GM12878 (cell line): ENCODE measurements around the gene BCKDHA.

Source experiments
- ASH2L ChIP-seq: fragments of 300-600, 200-600 bp; sonication (generic); IDR thresholded peaks from 2 replicates; pipeline ENCODE4 v1.6.1; 2017; ENCODE audit warnings: low read depth, mild to moderate bottlenecking, borderline replicate concordance
- BACH1 ChIP-seq: fragments of 450-650 bp; IDR thresholded peaks from 2 replicates; pipeline ENCODE4 v1.6.1; 2017; ENCODE audit warnings: mild to moderate bottlenecking, borderline replicate concordance
- EZH2 ChIP-seq: IDR thresholded peaks from 2 replicates; pipeline ENCODE4 v1.6.1; 2012; ENCODE audit warnings: low read depth, mild to moderate bottlenecking, control low read depth, inconsistent platforms, low read length, borderline replicate concordance; ENCODE audit not compliant: control insufficient read depth
- JUND ChIP-seq: IDR thresholded peaks from 2 replicates; pipeline ENCODE4 v1.6.1; 2012; ENCODE audit warnings: low read depth, mild to moderate bottlenecking, low read length, improper control_type of control experiment, moderate library complexity
- NR2C2 ChIP-seq: IDR thresholded peaks from 2 replicates; pipeline ENCODE4 v1.6.1; 2011; ENCODE audit warnings: borderline replicate concordance, low read depth; ENCODE audit not compliant: control insufficient read depth, insufficient read length
- POLR2A ChIP-seq: IDR thresholded peaks from 2 replicates; pipeline ENCODE4 v1.6.1; 2011; ENCODE audit warnings: low read depth, mild to moderate bottlenecking, low read length
- POLR2AphosphoS5 ChIP-seq: IDR thresholded peaks from 2 replicates; pipeline ENCODE4 v1.6.1; 2011; ENCODE audit warnings: mild to moderate bottlenecking, low read length, inconsistent platforms
- RAD21 ChIP-seq: IDR thresholded peaks from 2 replicates; pipeline ENCODE4 v1.6.1; 2011; ENCODE audit warnings: mild to moderate bottlenecking, low read depth, low read length, moderate library complexity; ENCODE audit not compliant: insufficient read depth
- RFX5 ChIP-seq: IDR thresholded peaks from 2 replicates; pipeline ENCODE4 v1.6.1; 2011; ENCODE audit warnings: low read depth, low read length, improper control_type of control experiment
- TCF12 ChIP-seq: IDR thresholded peaks from 2 replicates; pipeline ENCODE4 v1.6.1; 2011; ENCODE audit warnings: low read depth, mild to moderate bottlenecking, low read length
- ZSCAN29 ChIP-seq: fragments of 450-650 bp; IDR thresholded peaks from 2 replicates; pipeline ENCODE4 v1.6.1; 2017; ENCODE audit warnings: mild to moderate bottlenecking, moderate library complexity
- TF ChIP-seq, protein P1 (sequence below): IDR thresholded peaks from 2 replicates; pipeline ENCODE4 v1.6.1; 2012; ENCODE audit warnings: low read depth, low read length, improper control_type of control experiment
- TF ChIP-seq, protein P2 (sequence below), 3 experiments: IDR thresholded peaks in 2 of 3; conservative IDR thresholded peaks in 1 of 3; 2 replicates each; pipeline ENCODE4 v1.5.1; 2011; ENCODE audit warnings: low read depth in 3 of 3, low read length in 3 of 3, mild to moderate bottlenecking in 3 of 3, control low read depth in 2 of 3, moderate library complexity in 2 of 3, inconsistent platforms in 1 of 3, mixed read lengths in 1 of 3; ENCODE audit not compliant: control insufficient read depth in 2 of 3, insufficient read depth in 1 of 3; ENCODE audit errors: extremely low read depth in 1 of 3
- TF ChIP-seq, protein P3 (sequence below): fragments of 450-650 bp; IDR thresholded peaks from 2 replicates; pipeline ENCODE4 v1.6.1; 2017; ENCODE audit warnings: mild to moderate bottlenecking, low read depth, inconsistent platforms; ENCODE audit not compliant: poor library complexity, severe bottlenecking

DNA sequence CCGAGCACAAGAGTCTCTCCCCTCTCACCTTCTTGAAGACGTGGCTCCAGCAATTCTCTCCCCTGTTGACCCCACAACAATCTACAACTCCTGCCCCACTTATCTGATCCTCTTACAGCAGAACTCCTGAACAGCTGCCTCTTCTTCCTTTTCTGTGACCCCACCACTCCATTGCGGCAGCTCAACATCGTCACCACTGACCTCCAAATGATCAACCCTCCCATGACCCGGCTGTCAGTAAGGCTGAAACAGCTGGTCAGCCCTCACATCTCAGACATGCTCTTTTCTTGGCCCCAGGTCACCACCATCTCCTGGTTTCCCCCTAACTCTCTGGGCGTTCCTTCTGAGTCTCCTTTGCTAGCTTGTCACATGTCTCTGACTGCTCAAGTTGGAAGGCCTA is 2.3 kb upstream of the BCKDHA start:
- TF ChIP-seq BACH1 (no peak), POLR2A (no peak), RAD21 (no peak), EZH2 (no peak), RFX5 (no peak), TCF12 (peak; percentile 40; the same call in 1 of the 2 replicates), ASH2L (no peak), ZSCAN29 (no peak), JUND (no peak), POLR2AphosphoS5 (no peak), NR2C2 (no peak)
- TF ChIP-seq, protein P1, sequence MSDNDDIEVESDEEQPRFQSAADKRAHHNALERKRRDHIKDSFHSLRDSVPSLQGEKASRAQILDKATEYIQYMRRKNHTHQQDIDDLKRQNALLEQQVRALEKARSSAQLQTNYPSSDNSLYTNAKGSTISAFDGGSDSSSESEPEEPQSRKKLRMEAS = no peak
- TF ChIP-seq, protein P2, sequence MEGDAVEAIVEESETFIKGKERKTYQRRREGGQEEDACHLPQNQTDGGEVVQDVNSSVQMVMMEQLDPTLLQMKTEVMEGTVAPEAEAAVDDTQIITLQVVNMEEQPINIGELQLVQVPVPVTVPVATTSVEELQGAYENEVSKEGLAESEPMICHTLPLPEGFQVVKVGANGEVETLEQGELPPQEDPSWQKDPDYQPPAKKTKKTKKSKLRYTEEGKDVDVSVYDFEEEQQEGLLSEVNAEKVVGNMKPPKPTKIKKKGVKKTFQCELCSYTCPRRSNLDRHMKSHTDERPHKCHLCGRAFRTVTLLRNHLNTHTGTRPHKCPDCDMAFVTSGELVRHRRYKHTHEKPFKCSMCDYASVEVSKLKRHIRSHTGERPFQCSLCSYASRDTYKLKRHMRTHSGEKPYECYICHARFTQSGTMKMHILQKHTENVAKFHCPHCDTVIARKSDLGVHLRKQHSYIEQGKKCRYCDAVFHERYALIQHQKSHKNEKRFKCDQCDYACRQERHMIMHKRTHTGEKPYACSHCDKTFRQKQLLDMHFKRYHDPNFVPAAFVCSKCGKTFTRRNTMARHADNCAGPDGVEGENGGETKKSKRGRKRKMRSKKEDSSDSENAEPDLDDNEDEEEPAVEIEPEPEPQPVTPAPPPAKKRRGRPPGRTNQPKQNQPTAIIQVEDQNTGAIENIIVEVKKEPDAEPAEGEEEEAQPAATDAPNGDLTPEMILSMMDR (IDR thresholded peaks at IDR 0.05 in 2 of 3, conservative IDR thresholded peaks at IDR 0.05 in 1 of 3; ENCODE audit: control insufficient read depth in 2 of 3, extremely low read depth in 1 of 3, insufficient read depth in 1 of 3, low read depth in 3 of 3, low read length in 3 of 3) = no peak
- TF ChIP-seq, protein P3, sequence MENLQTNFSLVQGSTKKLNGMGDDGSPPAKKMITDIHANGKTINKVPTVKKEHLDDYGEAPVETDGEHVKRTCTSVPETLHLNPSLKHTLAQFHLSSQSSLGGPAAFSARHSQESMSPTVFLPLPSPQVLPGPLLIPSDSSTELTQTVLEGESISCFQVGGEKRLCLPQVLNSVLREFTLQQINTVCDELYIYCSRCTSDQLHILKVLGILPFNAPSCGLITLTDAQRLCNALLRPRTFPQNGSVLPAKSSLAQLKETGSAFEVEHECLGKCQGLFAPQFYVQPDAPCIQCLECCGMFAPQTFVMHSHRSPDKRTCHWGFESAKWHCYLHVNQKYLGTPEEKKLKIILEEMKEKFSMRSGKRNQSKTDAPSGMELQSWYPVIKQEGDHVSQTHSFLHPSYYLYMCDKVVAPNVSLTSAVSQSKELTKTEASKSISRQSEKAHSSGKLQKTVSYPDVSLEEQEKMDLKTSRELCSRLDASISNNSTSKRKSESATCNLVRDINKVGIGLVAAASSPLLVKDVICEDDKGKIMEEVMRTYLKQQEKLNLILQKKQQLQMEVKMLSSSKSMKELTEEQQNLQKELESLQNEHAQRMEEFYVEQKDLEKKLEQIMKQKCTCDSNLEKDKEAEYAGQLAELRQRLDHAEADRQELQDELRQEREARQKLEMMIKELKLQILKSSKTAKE = no peak
